B cell (primary cell): ENCODE measurements around the gene SMAD7.

Source experiments
- EZH2 ChIP-seq: IDR thresholded peaks from 2 replicates; pipeline ENCODE4 v1.6.1; 2012; ENCODE audit warnings: borderline replicate concordance, low read depth, mild to moderate bottlenecking, moderate library complexity, low read length; ENCODE audit not compliant: insufficient read depth, poor library complexity, severe bottlenecking
- TF ChIP-seq, protein P1 (sequence below): fragments of 200-600 bp; IDR thresholded peaks from one replicate; pipeline ENCODE4 v1.8.0; 2022; ENCODE audit warnings: antibody characterized with exemption, mild to moderate bottlenecking

DNA sequence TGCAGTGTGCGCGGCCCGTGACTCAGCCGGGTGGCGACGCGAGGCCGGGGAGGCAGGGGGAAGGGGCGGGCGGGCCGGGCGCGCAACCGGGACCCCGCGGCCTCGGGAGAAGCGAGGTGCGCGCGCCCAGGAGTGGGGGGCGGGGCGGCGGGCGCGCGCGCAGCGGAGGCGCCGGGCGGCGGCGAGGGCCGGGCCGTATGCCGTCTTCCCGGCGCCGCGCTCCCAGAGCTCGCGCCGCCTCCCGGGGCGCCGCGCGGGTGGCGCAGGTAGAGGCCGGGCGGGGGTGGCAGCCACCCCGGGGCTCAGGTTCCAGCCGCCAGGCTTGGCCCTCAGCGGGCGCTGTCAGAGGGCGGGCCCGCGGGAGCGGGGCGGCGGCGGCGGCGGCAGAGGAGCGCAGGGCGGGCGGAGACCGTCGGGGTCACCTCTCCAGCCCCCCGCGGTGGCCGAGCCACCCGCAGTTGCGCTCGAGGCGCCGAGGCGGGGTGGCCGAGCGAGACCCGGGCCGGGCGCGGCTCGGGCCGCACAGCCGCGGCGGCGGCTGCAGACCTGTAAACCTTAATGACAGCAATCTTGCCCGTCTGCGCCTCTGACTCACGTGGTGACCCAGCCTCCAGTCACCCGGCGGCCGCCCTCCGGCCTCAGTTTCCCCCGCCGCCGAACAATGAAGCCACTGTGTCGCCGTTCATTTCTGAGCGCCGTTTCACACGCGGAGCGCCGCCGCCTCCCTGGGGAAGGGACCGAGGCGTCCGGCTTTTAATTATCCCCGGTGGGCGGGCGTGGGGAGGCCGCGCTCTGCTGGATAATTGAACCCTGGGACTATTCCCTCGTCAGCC is 25.3 kb upstream of the SMAD7 start:
- TF ChIP-seq, protein P1, sequence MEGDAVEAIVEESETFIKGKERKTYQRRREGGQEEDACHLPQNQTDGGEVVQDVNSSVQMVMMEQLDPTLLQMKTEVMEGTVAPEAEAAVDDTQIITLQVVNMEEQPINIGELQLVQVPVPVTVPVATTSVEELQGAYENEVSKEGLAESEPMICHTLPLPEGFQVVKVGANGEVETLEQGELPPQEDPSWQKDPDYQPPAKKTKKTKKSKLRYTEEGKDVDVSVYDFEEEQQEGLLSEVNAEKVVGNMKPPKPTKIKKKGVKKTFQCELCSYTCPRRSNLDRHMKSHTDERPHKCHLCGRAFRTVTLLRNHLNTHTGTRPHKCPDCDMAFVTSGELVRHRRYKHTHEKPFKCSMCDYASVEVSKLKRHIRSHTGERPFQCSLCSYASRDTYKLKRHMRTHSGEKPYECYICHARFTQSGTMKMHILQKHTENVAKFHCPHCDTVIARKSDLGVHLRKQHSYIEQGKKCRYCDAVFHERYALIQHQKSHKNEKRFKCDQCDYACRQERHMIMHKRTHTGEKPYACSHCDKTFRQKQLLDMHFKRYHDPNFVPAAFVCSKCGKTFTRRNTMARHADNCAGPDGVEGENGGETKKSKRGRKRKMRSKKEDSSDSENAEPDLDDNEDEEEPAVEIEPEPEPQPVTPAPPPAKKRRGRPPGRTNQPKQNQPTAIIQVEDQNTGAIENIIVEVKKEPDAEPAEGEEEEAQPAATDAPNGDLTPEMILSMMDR: no peak
- TF ChIP-seq EZH2: peak; percentile 47
